Keratinocyte (primary cell): ENCODE measurements around the gene ZMIZ1.

Experiments used
- EZH2 ChIP-seq: IDR thresholded peaks from one replicate; pipeline ENCODE4 v1.6.1; 2012; ENCODE audit warnings: inconsistent platforms, mild to moderate bottlenecking, low read length, moderate library complexity
- TF ChIP-seq, protein P1 (sequence below), 3 experiments: IDR thresholded peaks in 1 of 3; conservative IDR thresholded peaks in 1 of 3; optimal IDR thresholded peaks in 1 of 3; 2 replicates in 2 of 3; 3 replicates in 1 of 3; pipeline versions ENCODE3 to v1.5.1; 2011; ENCODE audit warnings: low read length in 3 of 3, mild to moderate bottlenecking in 3 of 3, moderate library complexity in 2 of 3, control low read depth in 1 of 3, inconsistent platforms in 1 of 3; ENCODE audit not compliant: insufficient read depth in 2 of 3; ENCODE audit errors: extremely low read depth in 1 of 3

GRCh38 chr10:79189181-79189580 is 120.4 kb downstream of the ZMIZ1 start:
- TF ChIP-seq, protein P1, sequence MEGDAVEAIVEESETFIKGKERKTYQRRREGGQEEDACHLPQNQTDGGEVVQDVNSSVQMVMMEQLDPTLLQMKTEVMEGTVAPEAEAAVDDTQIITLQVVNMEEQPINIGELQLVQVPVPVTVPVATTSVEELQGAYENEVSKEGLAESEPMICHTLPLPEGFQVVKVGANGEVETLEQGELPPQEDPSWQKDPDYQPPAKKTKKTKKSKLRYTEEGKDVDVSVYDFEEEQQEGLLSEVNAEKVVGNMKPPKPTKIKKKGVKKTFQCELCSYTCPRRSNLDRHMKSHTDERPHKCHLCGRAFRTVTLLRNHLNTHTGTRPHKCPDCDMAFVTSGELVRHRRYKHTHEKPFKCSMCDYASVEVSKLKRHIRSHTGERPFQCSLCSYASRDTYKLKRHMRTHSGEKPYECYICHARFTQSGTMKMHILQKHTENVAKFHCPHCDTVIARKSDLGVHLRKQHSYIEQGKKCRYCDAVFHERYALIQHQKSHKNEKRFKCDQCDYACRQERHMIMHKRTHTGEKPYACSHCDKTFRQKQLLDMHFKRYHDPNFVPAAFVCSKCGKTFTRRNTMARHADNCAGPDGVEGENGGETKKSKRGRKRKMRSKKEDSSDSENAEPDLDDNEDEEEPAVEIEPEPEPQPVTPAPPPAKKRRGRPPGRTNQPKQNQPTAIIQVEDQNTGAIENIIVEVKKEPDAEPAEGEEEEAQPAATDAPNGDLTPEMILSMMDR (optimal IDR thresholded peaks at IDR 0.05 in 1 of 3, IDR thresholded peaks at IDR 0.05 in 1 of 3, conservative IDR thresholded peaks at IDR 0.05 in 1 of 3; ENCODE audit: extremely low read depth in 1 of 3, insufficient read depth in 2 of 3, low read length in 3 of 3): no peak
- no peak for TF ChIP-seq EZH2
